ENCODE measurements around the gene MFNG. TPM values are rescaled to one million over a fixed set of nuclear protein-coding genes. Genes with fewer than 3 reads are reported as not detected.
A peak's percentile ranks its signal among the peaks of the same experiment; 100 is the strongest.

MFNG gene
- total and polyA plus RNA-seq, 4 donors: 14.3 to 46.7 (median 31.0) TPM

GRCh38 chr22:37511395-37512104 lies 25.4 kb upstream of the MFNG start:
- WGBS, 2 donors: 85 to 87% methylated on average over 6 of the region's 6 CpGs
- Histone ChIP-seq H3K27ac (ENCODE audit: low read depth in 1 of 2, low read length in 1 of 2) (no peak overlapping the region), H3K36me3 (ENCODE audit: control insufficient read depth in 4 of 4, insufficient read depth in 4 of 4, low read length in 4 of 4) (peaks cover 0 to 7% (median 0%) of the 10 kb centered on the region in 4 donors), H3K9ac (ENCODE audit: insufficient read depth in 1 of 2, low read length in 2 of 2) (no peak overlapping the region), H3K4me1 (ENCODE audit: control insufficient read depth in 5 of 5, insufficient read depth in 5 of 5, low read length in 5 of 5) (peaks cover 0 to 29% (median 16%) of the 10 kb centered on the region in 5 donors), H3K9me3 (ENCODE audit: control insufficient read depth in 4 of 4, insufficient read depth in 3 of 4, low read length in 3 of 4) (peaks cover 0 to 3% (median 0%) of the 10 kb centered on the region in 4 donors), H3K27me3 (ENCODE audit: control insufficient read depth in 3 of 3, insufficient read depth in 3 of 3, low read length in 2 of 3) (no peaks in the 10 kb centered on the region), H3K4me3 (no peak overlapping the region)
- no peak for DNase-seq
- ATAC-seq (ENCODE audit: insufficient read depth, low FRiP score): no peak
- TF ChIP-seq CTCF (IDR thresholded peaks at IDR 0.05; ENCODE audit: control extremely low read depth, extremely low read depth): no peak

DNA sequence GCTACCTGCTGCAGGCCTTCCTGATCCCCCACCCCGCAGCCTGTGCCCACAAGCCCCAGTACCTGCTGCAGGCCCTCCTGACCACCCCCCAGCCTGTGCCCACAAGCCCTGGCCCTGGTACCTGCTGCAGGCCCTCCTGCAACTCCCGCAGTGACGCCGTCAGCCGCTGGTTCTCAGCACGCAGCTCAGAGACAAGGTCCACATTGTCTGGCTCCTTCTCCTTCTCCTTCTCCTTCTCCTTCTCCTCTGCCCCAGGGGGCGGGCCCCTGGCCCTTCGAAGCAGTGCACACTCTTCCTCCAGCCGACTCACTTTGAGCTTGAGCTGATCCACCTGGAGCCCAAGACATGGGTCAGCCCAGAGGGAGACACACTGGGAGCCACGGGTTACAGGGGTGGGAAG lies 23.9 kb upstream of the MFNG start:
- no peak overlapping the region for H3K27ac ChIP-seq (ENCODE audit: low read depth in 1 of 2, low read length in 1 of 2)
- DNase-seq (no peak), ATAC-seq (ENCODE audit: insufficient read depth, low FRiP score) (no peak)
- H3K9me3 ChIP-seq (ENCODE audit: control insufficient read depth in 4 of 4, insufficient read depth in 3 of 4, low read length in 3 of 4): no peaks in the 10 kb centered on the region
- peaks cover 0 to 29% (median 16%) of the 10 kb centered on the region in 5 donors for H3K4me1 ChIP-seq (ENCODE audit: control insufficient read depth in 5 of 5, insufficient read depth in 5 of 5, low read length in 5 of 5)
- TF ChIP-seq CTCF (IDR thresholded peaks at IDR 0.05; ENCODE audit: control extremely low read depth, extremely low read depth): no peak
- WGBS, 2 donors: 77 to 87% methylated on average over 10 of the region's 10 CpGs
- H3K4me3 ChIP-seq: no peak overlapping the region
- H3K36me3 ChIP-seq (ENCODE audit: control insufficient read depth in 4 of 4, insufficient read depth in 4 of 4, low read length in 4 of 4): peaks cover 0 to 7% (median 0%) of the 10 kb centered on the region in 4 donors
- H3K27me3 ChIP-seq (ENCODE audit: control insufficient read depth in 3 of 3, insufficient read depth in 3 of 3, low read length in 2 of 3): no peaks in the 10 kb centered on the region
- no peak overlapping the region for H3K9ac ChIP-seq (ENCODE audit: insufficient read depth in 1 of 2, low read length in 2 of 2)

DNA sequence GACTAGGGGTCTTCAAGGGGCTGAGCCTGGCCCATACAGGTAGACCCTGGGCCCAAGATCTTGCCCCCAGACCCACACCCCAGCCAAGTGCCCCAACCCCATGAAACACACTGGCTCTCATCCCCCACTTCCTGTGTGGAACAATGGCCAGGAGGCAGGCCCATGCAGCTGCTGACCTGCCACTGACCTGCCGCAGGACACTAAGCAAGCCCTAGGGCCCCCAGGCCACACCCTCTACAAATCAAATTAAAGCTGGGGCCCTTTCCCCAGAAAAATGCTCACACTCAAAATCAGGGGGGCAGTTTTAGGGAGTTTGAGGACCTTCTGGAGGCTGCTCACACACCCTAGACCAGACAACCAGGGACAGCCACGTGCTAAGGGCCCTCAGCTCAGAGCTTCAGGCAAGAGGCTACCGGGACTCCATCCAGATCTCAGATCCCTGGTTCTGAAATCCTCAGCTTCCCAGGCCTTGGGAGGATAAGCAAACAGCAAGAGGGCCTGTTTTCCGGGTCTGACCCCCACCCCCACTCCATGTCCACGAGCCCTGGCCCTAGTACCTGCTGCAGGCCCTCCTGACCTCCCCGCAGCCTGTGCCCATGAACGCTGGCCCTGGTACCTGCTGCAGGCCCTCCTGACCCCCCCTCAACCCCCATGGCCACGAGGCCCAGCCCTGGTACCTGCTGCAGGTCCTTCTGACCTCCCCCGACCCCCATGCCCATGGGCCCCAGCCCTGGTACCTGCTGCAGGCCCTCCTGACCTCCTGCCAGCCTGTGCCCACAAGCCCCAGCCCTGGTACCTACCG lies 23.1 kb upstream of the MFNG start:
- no peaks in the 10 kb centered on the region for H3K9me3 ChIP-seq (ENCODE audit: control insufficient read depth in 4 of 4, insufficient read depth in 3 of 4, low read length in 3 of 4)
- ATAC-seq (ENCODE audit: insufficient read depth, low FRiP score): no peak
- H3K27ac ChIP-seq (ENCODE audit: low read depth in 1 of 2, low read length in 1 of 2): peak overlapping the region; percentile 68 to 71
- H3K27me3 ChIP-seq (ENCODE audit: control insufficient read depth in 3 of 3, insufficient read depth in 3 of 3, low read length in 2 of 3): no peaks in the 10 kb centered on the region
- TF ChIP-seq CTCF (IDR thresholded peaks at IDR 0.05; ENCODE audit: control extremely low read depth, extremely low read depth): no peak
- peak in 1 of 3 donors; percentile 47 for DNase-seq
- no peak overlapping the region for H3K9ac ChIP-seq (ENCODE audit: insufficient read depth in 1 of 2, low read length in 2 of 2)
- H3K4me3 ChIP-seq: no peak overlapping the region
- peaks cover 0 to 7% (median 0%) of the 10 kb centered on the region in 4 donors for H3K36me3 ChIP-seq (ENCODE audit: control insufficient read depth in 4 of 4, insufficient read depth in 4 of 4, low read length in 4 of 4)
- peaks cover 0 to 29% (median 16%) of the 10 kb centered on the region in 5 donors for H3K4me1 ChIP-seq (ENCODE audit: control insufficient read depth in 5 of 5, insufficient read depth in 5 of 5, low read length in 5 of 5)
- 52 to 75% methylated on average over 9 of the region's 10 CpGs for WGBS, 2 donors

Measured in lung (tissue), 12 donors.